Activated gamma-delta T cell (primary cell): ENCODE measurements around the gene SP140L.
"Not testable (repeated sequence)": the region's sequence is repeated elsewhere in the genome, so short reads cannot be mapped to it uniquely, and the experiment has no call there.

Experiments
- DNase-seq: peaks from one replicate; lab custom pipeline; 2025; lab: John Stamatoyannopoulos, UW
- total RNA-seq, 2 donors: gene quantifications; one replicate each; lab custom pipeline; 2026; lab: John Stamatoyannopoulos, UW

The SP140L gene
- 95.5 to 99.8 reads per million in 2 donors for total RNA-seq

- peak; percentile 56 for DNase-seq
These were observed at the start of gene SP140L for GRCh38 chr2:230326453-230327417. SP140L (plus strand) TSS chr2:230327193; CDS start chr2:230327270, 77 bp downstream.

- no peak for DNase-seq
These were observed 44.1 kb upstream of the SP140L start for GRCh38 chr2:230282936-230283335.

- no peak for DNase-seq
These were observed 40.9 kb upstream of the SP140L start for GRCh38 chr2:230286048-230286447.

- DNase-seq = not testable (repeated sequence)
These were observed 37.7 kb upstream of the SP140L start for GRCh38 chr2:230289311-230289710.

- DNase-seq = no peak
These were observed 31.8 kb upstream of the SP140L start for GRCh38 chr2:230295192-230295591.

DNA sequence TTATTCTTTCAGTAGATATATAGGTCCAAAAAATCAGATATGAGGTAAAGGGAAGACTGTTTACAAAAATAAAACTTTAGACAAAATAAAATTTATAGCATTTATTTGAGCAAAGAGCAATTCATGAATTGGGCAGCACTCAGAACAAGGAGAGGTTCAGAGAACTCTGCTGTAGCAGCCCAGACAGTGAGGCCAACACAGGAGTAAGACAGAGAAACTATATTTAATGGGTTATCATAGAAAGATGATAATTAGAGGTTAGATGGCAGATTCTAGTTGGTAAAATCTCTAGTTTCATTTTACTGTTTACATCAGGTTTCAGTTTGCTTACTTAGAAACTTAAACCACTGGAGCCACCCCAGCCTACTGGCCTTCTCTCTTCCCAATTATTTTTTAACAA lies 30.1 kb upstream of the SP140L start:
- DNase-seq = no peak

- no peak for DNase-seq
These were observed 27.4 kb upstream of the SP140L start for GRCh38 chr2:230299618-230300017.

DNA sequence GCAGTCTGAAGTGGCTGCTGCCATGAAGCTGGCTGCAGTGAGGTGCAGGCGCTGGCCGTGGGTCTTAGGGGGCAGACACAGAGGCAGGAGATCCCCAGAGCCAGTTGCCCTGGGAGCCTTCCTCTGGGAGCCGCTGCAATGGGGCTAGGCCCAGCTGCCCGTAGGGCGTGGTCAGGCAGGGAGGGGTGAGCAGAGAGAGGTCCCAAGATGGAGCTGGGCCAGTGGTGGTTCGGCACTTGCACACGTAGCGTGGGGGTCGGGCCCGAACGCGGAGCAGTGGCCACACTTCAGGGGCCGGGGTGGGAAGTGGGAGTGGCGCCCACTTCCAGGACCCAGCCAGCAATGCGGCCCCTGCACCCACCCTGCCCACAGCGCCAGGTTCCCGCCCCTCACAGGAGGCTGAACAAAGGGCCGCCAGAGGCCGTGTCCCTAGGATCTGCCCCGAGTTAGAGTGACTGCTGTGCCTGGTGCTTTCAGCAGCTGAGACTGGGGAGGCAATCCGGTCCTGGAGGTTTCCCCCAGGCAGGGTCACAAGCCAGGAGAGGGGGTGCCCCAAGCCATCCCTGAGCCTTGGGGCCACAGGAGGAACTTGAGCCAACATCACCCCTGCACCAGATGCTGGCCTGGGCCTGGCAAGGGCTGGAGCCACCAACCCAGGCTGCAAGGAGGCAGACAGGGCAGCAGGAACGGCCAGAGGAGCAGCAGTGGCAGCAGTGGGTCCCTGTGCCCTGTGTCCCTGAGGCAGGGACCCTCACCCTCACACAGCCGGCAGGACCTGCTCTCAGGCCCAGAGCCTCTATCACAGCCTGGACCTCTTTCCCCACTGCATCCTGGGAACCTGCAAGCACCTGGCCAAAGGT lies 21.3 kb upstream of the SP140L start:
- DNase-seq = no peak

GRCh38 chr2:230306474-230306873 lies 20.5 kb upstream of the SP140L start:
- no peak for DNase-seq

DNA sequence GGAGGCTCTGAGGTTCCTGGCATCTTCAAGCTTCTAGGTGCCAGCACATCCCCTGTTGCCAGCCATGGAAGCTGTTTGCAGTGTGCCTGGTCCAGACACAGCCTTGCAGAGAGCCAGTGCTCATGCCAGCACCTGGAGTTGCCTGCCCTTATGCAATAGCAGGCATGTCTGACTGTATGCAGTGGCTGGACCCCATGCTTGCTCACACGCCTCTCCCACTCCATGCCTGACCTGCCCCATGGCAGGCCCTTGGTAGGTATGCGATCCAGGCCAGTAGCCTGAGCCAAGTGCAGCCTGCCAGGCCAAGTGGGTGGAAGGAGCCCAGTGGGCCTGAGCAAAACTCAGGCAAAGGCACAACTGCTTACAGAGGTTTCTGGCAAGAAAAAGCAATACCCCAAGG lies 19.5 kb upstream of the SP140L start:
- no peak for DNase-seq

DNA sequence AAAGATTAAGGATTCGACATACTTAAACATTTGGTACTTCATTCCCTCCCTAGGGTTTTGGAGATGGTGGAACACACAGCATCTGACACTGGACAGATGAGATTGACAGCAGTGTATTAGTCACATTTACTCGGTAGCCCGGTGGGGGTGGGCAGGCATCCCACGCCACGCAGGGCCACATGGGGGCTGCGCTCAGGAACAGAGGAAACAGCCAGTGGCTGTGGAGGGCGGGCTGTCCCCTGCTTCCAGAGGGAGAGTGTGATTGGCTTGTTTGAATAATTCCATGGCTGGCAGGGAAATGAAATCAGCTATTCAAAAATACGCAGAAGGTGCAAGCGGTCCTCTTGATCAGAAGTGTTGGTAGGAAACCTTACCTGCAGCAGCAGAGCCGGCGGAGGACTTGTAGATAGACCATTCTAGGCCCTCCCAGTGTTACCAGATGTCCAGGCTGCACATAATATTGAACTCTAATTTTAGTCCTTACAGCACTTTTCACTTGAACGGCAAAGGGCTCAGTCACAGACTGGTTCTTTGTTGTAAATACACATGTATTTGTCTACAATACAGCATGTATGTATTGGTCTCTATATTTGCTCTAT lies 18.5 kb upstream of the SP140L start:
- DNase-seq = no peak

DNA sequence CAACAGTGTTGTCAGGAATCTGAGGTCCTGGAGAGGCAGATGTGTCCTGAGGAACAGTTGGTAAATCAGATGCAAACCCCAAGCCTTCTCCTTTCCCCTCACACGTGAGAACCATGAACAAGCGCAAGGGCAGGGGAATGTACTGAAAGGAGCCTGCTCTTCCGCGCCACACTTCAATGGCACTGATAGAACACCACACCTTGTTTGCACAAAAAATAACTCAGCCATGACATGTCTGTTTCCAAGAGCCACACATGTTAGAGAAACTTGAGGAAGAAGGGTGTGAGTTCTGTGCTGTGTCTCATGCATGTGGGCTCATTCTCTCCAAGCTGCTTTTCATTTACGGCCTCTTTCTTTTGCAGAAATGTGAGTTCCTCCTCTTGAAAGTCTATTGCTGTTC lies 16.2 kb upstream of the SP140L start:
- not testable (repeated sequence) for DNase-seq

DNA sequence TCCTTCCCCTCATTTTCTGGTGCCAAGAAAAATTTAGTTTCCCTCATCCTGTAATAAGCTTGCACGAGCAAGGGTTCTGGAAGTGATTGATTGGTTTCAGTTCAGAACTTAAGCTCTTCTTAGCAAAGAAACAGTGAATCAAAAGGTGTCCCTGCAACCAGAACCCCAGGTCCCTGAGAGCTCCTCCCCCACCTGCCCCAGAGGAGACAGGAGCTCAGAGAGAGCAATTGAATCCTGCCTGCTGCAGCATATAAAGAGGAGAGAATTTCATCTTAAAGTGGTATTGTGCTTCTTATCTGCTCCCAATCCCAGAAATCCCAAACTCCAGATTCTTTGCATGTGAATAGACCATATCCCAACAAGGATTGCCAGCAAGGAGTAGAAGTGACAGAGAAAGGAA lies 15.4 kb upstream of the SP140L start:
- DNase-seq = not testable (repeated sequence)

GRCh38 chr2:230312638-230313037 lies 14.4 kb upstream of the SP140L start:
- no peak for DNase-seq

- no peak for DNase-seq
These were observed 9.6 kb upstream of the SP140L start for GRCh38 chr2:230317366-230317765.

- DNase-seq = no peak
These were observed 8.5 kb upstream of the SP140L start for GRCh38 chr2:230318190-230319121.

DNA sequence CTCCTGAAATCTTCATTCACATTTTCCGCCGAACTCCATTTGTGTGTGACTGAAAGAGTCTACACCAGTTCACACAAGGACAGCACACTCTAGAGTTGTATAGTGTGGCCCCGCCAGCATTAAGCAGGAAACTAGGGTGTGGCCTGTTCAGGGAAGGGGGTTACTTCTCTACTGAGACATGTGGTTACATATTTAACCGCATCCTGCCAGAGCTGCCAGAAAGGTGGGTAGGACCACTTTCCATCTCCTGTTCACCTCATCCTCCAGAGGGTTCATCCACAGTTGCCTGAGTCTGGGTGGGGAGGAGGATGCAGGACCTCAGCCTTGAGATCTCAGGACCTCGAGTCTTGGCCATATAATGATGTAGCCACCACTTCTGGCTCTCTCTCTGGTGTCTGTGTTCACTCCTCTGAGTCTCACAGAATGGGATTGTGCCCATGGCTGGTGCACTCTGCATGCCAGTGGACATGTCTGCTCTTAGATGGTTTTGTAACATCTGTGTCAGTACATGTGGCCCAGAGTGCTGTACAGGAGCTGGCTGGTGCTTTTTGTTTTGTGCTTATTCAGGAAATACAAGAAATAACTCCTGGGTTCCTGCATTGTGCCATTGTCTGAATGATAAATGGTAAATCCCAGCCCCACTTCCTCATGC lies 7.7 kb upstream of the SP140L start:
- no peak for DNase-seq

DNA sequence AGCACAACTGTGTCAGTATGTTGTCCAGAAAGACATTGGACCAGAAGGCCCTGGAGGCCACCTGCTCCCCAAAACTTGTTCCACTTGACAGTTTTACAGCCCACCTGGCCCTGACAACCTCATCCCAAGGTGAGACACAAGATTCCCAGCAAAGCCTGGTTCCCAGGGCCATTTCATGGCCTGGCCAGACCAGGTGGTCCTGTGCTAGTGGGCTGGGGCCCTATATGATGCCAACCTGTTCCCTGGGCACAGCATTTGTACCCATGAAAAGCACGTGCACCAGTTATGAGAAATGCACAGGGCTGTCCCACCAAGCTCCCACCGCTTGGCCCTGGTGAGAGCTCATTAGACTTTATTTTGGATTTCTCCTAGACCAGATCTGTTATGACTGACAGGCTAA lies 6.0 kb upstream of the SP140L start:
- DNase-seq = no peak

GRCh38 chr2:230322561-230323384 lies 4.2 kb upstream of the SP140L start:
- no peak for DNase-seq
